Prostate gland (tissue), 2 donors: ENCODE measurements around the gene GZMM. TPM values are rescaled to one million over a fixed set of nuclear protein-coding genes. Genes with fewer than 3 reads are reported as not detected.
A peak's percentile ranks its signal among the peaks of the same experiment; 100 is the strongest.

Experiments used
- DNase-seq: peaks from one replicate; pipeline ENCODE4 v3.0.0-alpha.2; 2019; ENCODE audit warnings: low spot score
- H3K27ac ChIP-seq, 2 donors: fragments of 200-600 bp; sonication (generic); 2 replicates each; pipeline ENCODE4 v1.5.1; 2017 to 2019
- H3K27me3 ChIP-seq: fragments of 200-600 bp; sonication (generic); replicated peaks from 2 replicates; pipeline ENCODE4 v1.5.1; 2019; ENCODE audit not compliant: insufficient read depth
- H3K36me3 ChIP-seq, 2 donors: fragments of 200-600 bp; sonication (generic); 1 replicate in 1 of 2; 2 replicates in 1 of 2; pipeline versions ENCODE4 v1.5.1 to v1.8.1; 2017 to 2019
- H3K4me1 ChIP-seq: fragments of 200-600 bp; sonication (generic); replicated peaks from 2 replicates; pipeline ENCODE4 v1.5.1; 2019
- H3K4me3 ChIP-seq, 2 donors: fragments of 200-600 bp; sonication (generic); 2 replicates each; pipeline ENCODE4 v1.5.1; 2017 to 2019
- H3K9me3 ChIP-seq: fragments of 200-600 bp; sonication (generic); 2 replicates; pipeline ENCODE4 v1.5.1; 2017
- POLR2A ChIP-seq: fragments of 450-650 bp; IDR thresholded peaks from one replicate; pipeline ENCODE4 v1.6.1; 2016; ENCODE audit warnings: antibody characterized with exemption, mild to moderate bottlenecking
- POLR2AphosphoS5 ChIP-seq: sonication (generic); formaldehyde crosslinking; IDR thresholded peaks from one replicate; pipeline ENCODE4 v1.6.1; 2017; ENCODE audit warnings: antibody characterized with exemption
- WGBS: methylation state at CpG from one replicate; pipeline ENCODE4 v1.1.5; 2018; 5-methylcytosine and 5-hydroxymethylcytosine counted together
- intact Hi-C: fragments of 100-400 bp; cut with DNase I; formaldehyde crosslinking; loops from one replicate; pipeline ENCODE4 v1.14.2; 2022
- total RNA-seq, 2 donors: library from RNA; depleted of rRNA; stranded (reverse); fragments of >200 nt; gene quantifications; one replicate each; pipeline ENCODE4 v1.1.0, GENCODE V29; 2016
- TF ChIP-seq, protein P1 (sequence below), 4 experiments: fragments of 200-600 bp in 2 of 4; fragments of 450-650 bp in 2 of 4; sonication (generic) in 2 of 4; IDR thresholded peaks; 1 replicate in 3 of 4; 2 replicates in 1 of 4; pipeline ENCODE4 v1.5.1; 2016 to 2019; ENCODE audit warnings: antibody characterized with exemption in 4 of 4, mild to moderate bottlenecking in 2 of 4, moderate library complexity in 2 of 4

Gene GZMM
- total RNA-seq, 2 donors from 2014 or later, result 0.68 TPM; not detected in 1

DNA sequence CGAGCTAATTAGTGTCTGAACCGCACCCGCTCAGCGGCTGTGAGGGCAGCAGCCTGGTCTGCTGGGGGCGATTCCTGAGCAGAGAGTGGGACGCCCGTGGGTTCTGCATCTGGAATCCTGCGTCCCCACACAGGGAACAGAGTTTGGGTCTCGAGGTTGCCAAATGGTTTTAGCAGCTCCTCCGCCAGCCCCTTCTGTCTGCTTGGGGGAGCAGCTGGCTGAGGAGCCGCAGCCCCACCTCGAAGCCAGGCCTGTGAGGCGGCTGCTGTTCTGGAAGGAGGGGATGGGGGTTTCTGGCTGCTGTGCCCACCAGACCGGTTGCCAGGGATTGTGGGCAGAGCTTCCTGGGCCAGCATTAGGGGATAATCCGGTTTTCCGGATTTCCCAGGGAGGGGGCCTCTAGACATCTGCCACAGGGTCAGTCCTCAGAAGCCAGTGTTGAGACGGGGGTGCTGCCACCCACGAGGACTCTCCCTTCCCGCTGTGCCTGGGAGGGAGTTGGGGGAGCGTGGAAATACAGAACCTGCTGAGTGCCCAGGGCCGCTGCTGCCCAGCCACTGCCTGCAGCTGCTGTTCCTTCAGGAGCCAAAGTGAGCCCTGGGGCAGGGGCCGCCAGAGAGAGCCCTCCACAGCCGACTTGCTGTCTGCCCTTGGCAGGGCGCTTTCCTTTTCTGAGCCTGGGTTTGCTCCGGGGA, 10.3 kb upstream of the GZMM start:
- H3K36me3 ChIP-seq, result peaks cover 5 to 10% of the 10 kb centered on the region in 2 donors
- peak overlapping the region; percentile 82 to 98 for H3K4me3 ChIP-seq
- H3K4me1 ChIP-seq, result peaks cover 9% of the 10 kb centered on the region
- H3K27me3 ChIP-seq, result no peaks in the 10 kb centered on the region
- DNase-seq, result no peak
- H3K9me3 ChIP-seq, result no peaks in the 10 kb centered on the region
- no peak for TF ChIP-seq POLR2A
- TF ChIP-seq, protein P1, sequence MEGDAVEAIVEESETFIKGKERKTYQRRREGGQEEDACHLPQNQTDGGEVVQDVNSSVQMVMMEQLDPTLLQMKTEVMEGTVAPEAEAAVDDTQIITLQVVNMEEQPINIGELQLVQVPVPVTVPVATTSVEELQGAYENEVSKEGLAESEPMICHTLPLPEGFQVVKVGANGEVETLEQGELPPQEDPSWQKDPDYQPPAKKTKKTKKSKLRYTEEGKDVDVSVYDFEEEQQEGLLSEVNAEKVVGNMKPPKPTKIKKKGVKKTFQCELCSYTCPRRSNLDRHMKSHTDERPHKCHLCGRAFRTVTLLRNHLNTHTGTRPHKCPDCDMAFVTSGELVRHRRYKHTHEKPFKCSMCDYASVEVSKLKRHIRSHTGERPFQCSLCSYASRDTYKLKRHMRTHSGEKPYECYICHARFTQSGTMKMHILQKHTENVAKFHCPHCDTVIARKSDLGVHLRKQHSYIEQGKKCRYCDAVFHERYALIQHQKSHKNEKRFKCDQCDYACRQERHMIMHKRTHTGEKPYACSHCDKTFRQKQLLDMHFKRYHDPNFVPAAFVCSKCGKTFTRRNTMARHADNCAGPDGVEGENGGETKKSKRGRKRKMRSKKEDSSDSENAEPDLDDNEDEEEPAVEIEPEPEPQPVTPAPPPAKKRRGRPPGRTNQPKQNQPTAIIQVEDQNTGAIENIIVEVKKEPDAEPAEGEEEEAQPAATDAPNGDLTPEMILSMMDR (IDR thresholded peaks at IDR 0.05), result no peak
- TF ChIP-seq POLR2AphosphoS5, result no peak
- 24% methylated on average over 23 of the region's 25 CpGs for WGBS
- intact Hi-C loops, result loop anchor here (5.0 kb wide), 1 partner anchor 39 kb away; the partner anchor contains the start of gene BSG
- peak overlapping the region; percentile 91 to 92 for H3K27ac ChIP-seq

DNA sequence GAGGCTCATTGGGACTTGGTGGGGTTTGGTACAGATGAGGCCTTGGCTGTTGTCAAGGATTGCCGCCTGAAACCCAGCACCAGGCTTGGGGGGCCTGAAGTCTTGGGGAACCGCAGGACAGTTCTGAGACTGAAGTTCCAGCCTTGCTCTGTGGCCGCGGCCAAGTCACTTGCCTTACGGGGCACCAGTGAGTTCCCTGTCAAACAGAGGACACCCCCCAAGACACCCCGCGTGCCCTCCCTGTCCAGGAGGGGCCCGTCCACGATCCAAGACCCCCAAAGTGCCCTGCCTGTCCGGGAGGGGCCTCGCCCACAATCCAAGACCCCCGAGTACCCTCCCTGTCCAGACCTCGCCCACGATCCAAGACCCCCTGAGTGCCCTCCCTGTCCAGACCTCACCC, 9.8 kb upstream of the GZMM start:
- no peak for DNase-seq
- no peak overlapping the region for H3K27ac ChIP-seq
- no peak overlapping the region for H3K4me3 ChIP-seq
- TF ChIP-seq, protein P1 (IDR thresholded peaks at IDR 0.05), result no peak
- TF ChIP-seq POLR2A, result no peak
- no peak for TF ChIP-seq POLR2AphosphoS5
- no peaks in the 10 kb centered on the region for H3K27me3 ChIP-seq
- no peaks in the 10 kb centered on the region for H3K9me3 ChIP-seq
- 62% methylated on average over 14 of the region's 14 CpGs for WGBS
- intact Hi-C loops, result loop anchor here (5.0 kb wide), 1 partner anchor 38 kb away; the partner anchor contains the start of gene BSG
- H3K36me3 ChIP-seq, result peaks cover 5 to 10% of the 10 kb centered on the region in 2 donors
- H3K4me1 ChIP-seq, result peaks cover 9% of the 10 kb centered on the region

DNA sequence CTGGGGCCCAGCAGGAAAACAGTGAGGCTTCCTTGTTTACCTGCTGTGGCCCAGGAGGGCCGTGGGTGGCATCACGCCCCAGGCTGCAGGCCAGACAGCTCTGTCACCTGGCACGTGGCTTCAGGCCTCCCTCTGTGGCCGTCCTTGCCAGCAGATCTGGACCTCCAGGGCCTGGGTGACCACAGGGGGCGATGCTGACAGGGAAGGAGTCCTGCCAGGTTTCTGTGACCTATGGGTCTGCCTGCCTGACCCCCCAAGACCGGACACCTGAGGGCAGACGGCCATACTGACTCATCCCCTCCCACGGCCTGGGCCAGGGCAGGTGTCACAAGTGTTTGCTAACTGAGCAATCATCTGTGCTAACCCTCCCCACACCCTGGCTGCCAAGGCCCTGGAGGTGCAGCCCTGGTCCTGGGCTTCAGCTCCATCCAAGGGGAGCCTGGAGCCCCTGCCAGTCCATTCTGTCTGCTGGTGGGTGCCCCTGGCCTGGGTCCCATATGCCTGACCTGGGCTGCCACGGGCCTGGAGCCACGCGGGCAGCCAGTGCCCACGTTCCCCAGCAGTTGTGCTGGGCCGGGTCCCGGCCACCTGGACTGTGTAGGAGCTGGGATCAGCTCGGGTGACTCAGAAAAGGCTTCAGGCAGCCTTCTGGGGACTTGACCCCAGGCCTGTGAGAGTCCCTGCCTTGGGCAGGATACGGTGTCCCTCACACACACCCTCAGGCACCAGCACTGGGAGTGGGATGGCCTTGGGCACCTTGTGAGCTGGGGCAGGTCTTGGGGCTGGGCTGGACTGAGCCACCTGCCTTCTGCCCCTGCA, 8.6 kb upstream of the GZMM start:
- TF ChIP-seq POLR2A, result no peak
- TF ChIP-seq, protein P1 (IDR thresholded peaks at IDR 0.05), result no peak
- TF ChIP-seq POLR2AphosphoS5, result no peak
- H3K4me3 ChIP-seq, result no peak overlapping the region
- DNase-seq, result no peak
- peaks cover 5 to 10% of the 10 kb centered on the region in 2 donors for H3K36me3 ChIP-seq
- no peaks in the 10 kb centered on the region for H3K9me3 ChIP-seq
- H3K4me1 ChIP-seq, result peaks cover 9% of the 10 kb centered on the region
- WGBS, result 56% methylated on average over 16 of the region's 16 CpGs
- intact Hi-C loops, result no loop called here
- H3K27me3 ChIP-seq, result no peaks in the 10 kb centered on the region
- no peak overlapping the region for H3K27ac ChIP-seq

DNA sequence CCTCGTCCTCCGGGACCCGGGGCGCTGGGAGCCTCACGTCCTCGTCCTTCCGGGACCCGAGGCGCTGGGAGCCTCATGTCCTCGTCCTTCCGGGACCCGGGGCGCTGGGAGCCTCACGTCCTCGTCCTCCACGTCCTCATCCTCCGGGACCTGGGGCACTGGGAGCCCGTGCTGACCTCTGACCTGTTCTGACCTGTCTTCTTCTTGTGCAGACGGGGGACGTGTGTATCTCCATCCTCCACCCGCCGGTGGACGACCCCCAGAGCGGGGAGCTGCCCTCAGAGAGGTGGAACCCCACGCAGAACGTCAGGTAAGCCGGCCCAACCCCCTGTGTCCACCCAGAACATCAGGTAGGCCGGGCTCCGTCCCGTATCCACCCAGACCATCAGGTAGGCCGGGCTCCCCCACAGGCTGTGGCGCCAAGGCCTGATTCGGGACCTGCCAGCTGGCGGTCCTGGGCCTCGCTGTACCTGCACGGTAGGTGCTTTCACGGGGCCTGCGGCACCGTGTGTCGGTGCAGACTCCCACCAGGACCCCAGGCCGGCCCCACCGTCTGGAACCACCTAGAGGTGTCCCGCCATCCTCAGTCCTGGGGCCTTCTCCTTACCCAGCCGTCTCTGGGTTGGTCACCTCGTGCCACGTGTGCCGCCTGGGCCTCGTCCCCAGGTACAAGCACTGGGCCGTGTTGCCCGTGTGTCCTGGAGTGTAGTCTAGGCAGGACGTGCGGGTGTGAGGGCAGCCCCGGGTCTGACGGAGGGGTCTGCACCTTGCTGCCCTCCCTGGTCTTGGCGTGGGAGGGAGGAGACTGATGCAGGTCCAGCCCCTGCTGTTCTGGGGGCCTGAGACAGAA, 7.6 kb upstream of the GZMM start:
- intact Hi-C loops, result no loop called here
- peaks cover 9% of the 10 kb centered on the region for H3K4me1 ChIP-seq
- no peak for DNase-seq
- H3K4me3 ChIP-seq, result no peak overlapping the region
- H3K36me3 ChIP-seq, result peaks cover 5 to 15% of the 10 kb centered on the region in 2 donors
- no peaks in the 10 kb centered on the region for H3K27me3 ChIP-seq
- WGBS, result 90% methylated on average over 43 of the region's 55 CpGs
- TF ChIP-seq, protein P1 (IDR thresholded peaks at IDR 0.05), result no peak
- TF ChIP-seq POLR2AphosphoS5 (no peak), POLR2A (no peak)
- no peaks in the 10 kb centered on the region for H3K9me3 ChIP-seq
- H3K27ac ChIP-seq, result no peak overlapping the region
